IPS DF 19.7 (cell line): Measurements from ENCODE around the gene KIF5C.

Experiments
- DNase-seq: peaks from one replicate; pipeline ENCODE4 v3.0.0-alpha.2; 2013; ENCODE audit warnings: low read depth, low spot score

The KIF5C gene

DNA sequence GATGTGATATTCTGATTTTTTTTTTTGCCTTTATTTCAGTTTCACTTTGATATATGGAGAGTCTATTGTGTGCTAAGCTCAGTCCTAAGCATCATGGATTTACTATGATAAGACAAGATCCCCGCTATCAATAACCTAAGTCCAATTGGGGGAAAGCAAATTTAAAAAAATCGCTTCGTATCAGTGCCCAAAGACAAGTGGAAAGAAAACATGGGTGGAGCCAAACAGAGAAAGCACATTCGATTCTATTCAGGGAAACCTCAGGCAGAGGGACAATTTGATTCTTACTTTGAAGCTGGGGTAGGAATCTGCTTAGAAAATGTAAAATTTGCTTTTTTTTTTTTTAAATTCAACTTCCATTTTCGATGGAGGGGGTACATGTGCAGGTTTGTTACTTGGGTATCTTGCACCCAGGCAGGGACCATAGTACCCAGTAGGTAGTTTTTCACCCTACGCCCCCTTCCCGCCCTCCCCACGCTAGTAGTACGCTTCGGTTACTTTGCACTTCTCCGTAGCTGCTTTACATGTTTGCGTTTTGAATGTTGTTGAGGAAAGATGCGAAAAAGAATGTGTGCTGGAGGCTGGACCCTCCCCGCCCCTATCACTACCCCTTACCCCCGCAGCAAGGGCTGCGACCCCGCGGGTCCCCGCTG lies 12.4 kb downstream of the KIF5C start:
- no peak for DNase-seq

DNA sequence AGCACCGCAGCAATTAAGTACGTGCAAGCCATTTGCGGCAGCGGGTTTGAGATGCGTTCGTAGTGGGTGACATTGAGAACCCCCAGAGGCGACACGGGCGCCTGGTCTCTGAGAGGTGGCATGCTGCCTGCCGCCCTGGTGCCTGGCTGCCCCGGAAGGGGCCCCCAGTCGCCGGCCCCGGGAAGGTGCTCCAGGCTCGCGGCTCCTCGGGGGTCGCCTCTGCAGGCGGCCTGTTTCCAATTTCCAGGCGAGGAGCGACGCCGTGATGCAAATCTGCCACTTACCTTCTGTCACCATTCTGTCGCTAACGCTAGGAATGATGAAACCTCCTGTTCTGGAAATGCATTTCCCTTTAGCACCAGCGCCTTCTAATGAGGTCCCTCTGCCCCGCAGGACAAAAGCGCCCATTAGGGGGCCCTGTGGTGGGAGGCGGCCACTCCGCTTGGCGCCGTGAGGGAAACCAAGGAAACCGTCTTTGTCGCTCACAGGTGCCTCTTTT lies 13.0 kb downstream of the KIF5C start:
- no peak for DNase-seq

DNA sequence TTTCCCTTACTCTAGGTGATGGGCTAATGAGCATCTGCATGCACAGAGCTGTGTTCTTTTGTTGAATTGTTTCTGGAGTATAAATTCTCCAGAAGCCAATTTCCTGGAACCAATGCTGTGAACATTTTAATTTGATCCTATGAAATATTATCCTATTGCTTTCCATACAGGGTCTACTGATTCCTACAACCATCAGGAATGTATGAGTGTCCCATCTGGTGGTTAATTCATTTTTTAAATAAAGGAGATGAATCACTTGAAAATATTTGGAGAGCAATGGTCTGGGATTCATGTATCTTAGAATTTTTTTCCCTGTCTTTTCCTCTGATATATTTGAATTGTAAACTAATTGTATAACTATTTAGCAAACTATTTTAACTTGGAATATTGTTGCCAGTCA lies 14.0 kb downstream of the KIF5C start:
- no peak for DNase-seq

DNA sequence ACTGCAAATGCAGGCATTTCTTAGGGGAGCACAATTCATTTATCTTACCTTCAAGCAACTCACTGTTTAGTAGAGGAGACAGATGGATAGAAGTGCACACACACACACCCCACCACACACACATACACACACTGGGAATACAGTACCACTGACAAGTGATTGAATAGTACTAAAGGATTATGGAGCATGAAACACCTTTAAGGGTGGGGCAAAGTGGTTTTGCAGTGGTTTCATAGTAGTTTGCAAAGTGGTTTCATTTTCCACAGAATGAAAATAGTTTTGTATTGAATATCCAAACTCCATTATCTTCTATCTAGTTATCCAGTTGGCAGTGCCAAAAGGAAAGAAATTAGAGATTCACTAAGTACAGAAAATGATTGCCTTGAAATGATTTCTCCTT lies 18.9 kb downstream of the KIF5C start:
- no peak for DNase-seq

DNA sequence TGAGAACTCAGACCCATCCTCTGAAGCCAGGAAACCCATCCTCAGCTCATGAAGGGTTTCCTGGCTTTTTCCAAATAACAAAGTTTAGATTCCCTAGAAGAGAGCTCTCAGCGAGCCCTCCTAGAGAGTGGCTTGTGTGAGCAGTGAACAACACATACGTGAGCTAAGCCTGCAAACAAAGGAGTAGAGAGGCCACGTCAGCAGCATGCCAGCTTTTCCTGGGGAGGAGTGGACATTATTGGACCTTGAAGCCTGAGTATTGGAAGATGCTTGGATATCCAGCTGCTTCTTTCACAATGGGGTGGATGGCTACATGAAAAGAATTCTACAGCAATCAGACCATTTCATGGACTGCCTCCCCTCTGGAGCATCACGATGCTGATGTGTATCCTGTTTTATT lies 21.1 kb downstream of the KIF5C start:
- DNase-seq, result no peak

DNA sequence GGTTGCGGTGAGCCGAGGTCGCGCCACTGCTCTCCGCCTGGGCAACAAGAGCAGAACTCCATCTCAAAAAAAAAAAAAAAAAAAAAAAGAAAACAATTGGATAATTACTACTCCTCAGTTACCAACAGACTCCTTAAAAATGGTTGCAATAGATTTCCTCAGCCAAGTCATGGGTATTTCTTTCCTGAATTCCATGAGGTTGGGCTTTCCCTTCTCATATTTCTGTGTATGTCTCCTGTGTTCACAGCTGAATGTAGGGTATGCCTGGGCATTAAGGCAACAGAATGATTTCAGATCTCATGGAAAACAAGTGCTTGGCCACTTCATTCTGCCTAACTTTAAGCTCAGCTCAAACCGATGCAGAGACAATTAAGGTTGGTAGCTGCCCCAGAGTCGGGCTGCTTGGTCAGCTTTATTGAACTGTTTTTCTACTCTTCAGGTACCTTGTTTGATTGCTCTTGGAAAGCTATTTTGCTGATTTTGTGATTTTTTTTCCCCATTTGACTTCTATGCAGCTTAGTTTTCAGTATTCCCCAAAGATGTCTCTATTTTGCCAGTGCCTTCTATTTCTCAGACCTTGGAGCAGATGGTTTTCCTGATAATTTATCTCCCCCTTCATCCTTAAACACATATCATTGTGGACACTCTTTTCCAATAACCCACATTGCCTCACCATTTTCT lies 24.8 kb downstream of the KIF5C start:
- no peak for DNase-seq

DNA sequence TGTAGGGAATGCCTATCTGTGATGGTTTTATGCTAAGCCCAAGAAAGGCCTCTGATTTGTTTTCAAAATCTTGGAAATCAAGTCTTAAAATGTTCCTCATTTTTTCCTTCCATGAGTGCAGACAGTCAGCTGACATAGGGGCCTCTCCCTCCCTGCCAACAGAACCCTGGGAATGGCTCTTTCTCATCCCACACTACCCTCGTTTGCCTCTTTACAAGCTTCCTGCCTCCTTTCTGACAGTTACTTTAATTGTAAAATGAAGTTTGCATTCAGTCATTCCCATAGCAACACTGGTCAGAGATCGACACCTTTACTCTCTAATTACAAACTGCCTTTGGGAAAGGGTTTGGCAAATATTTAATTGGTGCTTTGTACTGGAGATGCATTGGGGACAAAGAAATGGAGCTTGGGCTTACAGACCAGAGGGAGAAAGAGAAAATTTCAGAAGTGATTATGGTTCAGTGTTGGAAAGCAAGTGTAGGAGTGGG lies 25.4 kb downstream of the KIF5C start:
- DNase-seq, result no peak

DNA sequence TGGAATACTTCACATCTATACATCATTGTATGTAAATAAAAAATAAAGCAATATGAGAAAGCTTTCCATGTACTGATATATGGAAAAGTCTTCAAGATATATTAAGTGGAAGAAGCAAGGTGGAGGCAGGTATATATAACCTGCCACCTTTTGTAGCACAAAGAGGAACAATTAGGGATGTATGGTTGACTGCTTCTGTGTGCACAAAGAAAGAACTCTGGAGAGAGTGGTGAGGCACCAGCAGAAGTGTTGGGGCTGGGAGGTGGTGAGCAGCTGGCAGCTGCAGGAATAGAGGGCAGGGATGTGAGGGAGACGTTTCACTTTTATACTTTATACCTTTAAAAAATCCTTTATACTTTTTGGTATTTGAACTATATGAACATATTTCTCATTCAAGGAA lies 26.1 kb downstream of the KIF5C start:
- no peak for DNase-seq

DNA sequence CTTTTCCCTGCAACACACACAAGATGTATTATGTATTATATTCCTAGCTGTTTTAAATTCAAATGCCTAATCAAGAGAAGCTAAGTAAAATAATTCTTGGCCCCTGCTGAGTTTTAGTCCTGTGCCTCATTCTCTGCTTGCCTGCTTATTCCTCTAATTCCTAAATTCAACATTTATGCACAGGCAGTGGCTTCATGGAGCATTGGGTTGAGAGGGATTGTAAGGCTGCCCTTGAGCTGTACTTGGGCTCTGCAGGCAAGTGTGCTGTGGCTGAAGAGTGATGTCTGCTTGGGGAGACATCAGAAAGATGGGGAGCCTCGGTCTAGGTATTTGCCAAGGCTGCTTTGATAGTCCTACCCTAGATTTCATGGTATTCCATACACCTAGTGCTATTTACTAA lies 27.8 kb downstream of the KIF5C start:
- DNase-seq, result no peak

DNA sequence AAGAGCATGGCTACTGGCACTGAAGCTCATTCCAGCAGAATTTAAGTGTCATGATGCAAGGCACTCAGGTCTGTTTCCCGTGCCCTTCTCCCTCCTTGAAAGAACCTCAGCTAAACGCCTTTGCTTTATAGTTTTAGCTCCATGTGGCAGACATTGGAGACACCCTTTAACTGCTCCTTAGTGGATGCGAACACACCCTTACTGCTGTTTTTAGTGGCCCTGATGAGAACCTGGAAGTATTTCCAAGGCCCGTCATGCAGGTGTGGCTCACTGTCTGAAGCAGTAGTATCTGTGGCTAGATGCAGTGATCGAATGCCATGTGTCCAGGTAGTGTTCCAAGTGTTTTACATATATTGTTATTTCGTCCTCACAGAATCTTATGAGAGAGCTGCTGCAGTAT lies 28.3 kb downstream of the KIF5C start:
- no peak for DNase-seq

DNA sequence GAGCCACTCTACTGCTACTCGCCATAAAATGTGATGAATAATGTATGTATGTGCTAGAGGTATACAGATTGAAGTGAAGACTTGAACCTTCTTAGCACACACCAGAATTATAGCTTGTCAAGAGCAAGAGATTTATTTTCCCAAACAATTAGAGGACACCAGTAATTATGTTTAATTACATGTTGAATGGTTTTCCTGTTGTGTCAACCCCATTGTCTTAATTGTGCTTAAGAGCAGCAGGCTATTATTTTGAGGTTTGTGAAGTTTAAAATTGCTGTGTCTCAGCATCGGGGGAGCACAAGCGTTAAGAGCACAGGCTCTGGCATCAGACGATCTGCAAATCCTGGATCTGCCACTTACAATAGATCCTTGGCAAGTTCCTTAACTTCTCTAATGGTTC lies 29.0 kb downstream of the KIF5C start:
- DNase-seq, result no peak

DNA sequence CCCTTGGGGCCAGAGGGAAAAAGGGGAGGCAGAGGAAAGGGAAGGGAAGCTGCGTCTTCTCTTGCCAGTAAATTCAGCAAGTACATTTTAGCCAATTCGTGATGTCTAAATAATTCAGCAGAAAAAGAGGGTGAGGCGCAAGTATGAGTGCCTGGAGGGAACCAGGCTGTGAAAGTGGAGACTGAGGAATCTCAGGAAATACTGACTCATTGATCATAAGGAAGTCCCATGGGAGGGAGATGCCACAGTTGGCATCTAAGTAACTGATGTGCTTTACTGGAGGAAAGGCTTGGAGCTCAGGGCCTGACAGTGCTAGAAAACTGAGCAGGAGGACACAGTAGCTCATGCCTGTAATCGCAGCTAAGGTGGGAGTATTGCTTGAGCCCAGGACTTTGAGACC lies 31.1 kb downstream of the KIF5C start:
- DNase-seq, result no peak

DNA sequence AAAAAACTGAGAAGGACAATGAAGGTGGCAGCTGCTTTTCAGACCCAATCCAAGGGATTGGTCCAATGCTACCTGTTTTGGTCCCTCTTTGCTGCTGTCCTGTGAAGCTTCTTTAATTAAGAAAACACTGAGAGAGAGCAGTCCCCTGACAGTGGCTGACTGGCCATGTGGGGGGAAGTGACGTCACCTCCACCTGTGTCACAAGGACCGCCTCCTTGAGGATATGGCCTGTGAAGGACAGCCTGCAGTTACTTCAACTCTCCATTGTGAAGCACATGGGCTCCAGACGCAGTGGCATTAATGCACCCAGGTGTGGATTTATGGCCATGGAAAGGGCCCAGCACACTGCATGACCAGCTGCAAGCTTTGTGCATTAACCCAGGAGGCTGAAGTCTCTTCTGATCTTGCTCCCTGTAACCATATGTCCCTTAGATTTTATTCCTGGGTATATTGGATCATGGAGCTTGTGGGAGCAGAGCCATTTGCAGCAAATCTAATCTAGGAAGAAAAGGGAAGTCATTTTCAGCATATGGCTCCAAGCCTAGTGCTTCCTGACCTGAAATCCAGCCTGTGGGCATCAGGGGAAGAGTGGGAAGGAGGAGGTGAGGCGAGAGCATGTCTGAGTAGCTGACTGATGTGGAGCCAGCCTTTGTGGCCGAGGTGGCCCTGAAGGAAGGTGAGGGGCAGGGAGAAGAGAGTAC lies 32.2 kb downstream of the KIF5C start:
- no peak for DNase-seq

DNA sequence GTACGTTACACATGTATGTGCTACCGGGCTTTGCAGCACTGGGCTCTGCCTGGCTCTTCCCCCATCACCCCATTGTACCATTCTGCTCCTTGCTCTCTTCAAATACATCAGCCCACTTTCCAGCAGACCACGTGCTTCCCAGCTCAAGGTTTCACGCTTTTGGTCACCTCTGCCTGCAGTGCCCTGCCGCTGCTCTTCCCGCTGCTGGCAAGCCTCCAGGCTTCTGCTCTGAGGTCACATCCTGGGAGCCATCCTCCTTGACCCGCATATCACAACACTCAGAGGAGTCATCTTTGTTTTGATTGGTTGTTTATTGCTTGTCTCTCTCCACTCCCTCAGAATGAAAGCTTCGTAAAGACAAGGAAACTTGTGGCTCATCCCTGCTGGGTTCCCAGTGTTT lies 34.1 kb downstream of the KIF5C start:
- DNase-seq, result no peak

DNA sequence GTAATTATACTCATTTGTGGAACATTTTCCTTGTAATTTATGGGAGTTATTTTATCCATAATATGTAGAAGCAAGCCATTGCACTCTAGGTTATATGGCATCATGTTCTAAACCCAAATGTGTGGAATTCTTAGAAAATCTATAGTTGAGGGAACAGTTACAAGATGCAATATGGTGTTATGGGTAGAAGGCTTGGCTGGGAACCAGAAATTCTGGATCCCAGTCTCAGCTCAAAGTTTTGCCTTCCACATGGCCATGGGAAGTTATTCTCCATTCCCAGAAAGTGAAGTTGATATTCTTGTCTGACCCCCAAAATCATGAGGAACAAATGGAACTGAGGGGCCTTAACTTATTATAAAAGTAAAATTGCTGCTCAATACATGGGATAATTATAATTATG lies 38.0 kb downstream of the KIF5C start:
- DNase-seq, result no peak

DNA sequence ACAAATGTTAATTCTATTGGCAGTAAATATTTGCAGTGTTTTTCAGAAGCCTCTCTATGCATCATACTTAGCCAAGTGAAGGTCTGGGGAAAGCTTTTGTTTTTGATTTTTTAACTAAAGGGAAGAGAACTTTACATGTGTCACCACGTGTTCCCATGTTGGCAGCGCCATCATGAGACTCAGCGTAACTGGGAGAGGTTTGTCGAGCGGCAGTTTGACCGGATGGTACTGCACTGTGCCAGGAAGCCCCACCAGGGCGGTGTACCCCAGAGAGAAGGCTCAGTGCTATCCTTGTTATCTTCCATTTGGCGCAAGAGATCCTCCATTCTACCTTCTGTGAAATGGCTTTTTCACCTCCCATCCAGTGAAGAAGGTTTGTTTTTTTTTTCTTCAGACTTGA lies 38.5 kb downstream of the KIF5C start:
- no peak for DNase-seq

DNA sequence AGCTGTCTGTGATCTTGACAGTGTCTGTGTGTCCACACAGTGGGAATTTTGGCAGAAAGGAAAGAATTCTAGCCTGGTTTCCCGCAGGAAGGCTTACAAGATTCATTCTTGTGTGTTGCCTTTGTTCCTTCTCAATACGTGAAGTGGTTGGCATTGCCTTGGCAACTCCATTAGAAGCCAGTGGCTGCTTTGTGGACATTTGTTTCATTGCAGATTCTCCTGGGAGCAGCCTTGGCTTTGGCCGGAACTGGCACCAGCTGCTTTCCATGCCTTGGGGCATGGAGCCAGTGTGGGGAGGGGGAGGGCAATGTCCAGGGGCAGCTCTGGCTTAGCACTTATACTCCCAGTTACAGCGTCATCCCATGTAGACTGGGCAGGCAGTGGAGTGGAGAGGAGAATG lies 39.4 kb downstream of the KIF5C start:
- DNase-seq, result no peak

DNA sequence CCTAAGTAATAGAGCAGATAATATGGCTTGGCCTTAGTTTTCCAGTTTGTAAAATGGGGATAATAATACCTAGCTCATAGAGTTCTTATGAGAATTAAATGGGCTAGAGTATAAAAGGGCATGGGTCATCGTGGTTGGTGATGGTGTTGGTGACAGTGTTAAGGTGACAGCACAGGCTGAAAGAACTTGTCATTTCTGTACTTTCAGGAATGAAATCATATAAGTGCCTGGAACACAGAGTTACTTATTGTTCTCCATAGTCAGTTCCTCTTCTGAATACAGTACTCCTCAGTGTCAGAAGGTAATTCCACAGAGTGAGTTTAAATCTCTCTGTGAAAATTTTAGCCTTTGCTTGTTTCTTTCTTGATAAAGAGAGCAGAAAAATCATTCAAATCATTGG lies 42.4 kb downstream of the KIF5C start:
- no peak for DNase-seq

DNA sequence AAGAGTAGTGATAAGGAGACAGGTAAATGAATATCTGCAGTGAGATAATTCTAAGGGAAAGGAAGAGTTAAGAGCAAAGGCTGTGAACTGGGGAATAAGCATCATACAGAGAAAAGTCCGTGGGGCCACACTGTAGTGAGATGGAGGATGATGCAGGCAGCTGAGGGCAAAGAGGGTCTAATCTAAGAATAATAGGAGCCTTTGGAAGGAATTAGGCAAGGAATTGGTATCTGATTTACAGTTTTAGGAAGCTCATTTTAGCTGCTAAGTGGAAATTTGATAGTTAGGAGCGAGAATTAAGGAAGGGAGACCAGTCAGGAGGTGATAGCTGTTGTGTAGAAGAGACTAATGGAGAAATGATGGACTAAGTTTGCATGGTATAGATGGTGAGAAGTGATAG lies 43.5 kb downstream of the KIF5C start:
- DNase-seq, result no peak

DNA sequence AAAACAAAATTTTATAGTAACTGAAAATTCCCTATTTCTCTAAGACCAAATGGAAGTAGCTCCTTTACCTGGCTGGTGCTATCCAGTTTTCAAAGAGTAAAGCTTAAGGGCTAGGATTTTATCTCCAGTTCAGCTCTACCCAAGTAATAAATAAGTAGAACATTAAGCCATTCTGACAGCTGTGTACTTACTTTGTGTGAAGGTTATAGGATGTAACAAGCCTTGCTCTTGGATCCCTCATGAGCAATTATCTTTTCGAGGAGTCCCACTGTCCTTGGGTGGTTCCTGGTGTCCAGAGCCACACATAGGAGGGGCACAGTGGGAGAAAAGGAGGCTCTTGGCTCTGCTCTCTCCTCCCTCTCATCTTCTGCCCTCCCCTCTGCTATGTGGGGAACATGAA lies 45.5 kb downstream of the KIF5C start:
- no peak for DNase-seq

DNA sequence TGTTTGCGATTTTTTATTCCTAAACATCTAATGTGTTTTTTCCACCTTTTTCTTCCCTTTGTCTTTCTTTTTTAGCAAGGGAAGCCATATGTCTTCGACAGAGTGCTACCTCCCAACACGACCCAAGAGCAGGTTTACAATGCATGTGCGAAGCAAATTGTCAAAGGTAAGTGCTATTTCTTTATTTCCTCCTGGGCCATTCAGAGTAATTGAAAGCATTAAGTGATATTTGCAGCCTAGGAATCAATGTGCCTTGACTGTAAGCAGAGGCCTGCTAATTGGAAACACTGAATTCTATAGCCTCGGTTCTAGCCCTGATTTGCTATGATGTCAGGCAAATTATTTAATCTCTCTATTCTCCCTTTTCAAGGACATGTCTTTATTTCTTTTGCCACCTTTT lies 47.0 kb downstream of the KIF5C start:
- no peak for DNase-seq

DNA sequence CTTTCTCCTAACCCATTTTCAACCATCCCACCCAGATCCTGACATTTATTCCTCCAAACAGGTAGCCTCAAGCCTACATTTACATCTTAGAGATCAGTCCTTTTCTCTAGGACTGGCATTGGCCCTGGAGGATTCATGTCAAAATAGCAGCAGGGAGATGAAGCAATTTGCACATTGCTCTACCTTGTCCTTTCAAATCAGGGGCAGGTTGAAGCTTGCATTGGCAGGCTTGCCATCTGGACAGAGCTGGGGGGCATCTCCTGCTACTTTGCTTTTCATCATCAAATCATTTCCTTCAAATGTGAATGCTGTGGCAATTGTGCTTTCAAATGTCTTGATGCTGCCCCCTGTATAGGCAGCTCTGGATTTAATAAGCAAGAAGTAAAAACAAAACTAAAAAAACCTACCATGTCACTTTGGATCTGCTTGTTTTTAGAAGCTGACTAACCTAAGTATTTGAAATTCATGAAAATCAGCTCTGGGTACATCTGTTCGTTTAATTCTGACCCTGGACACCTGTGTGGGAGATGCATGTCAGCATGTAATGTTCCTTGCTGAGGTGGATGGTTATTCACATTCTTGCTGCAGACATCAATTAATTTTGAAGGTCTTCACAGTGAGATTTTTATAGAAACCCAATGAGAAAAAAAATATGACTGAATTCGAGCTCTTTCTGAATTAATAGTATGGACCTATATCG lies 47.9 kb downstream of the KIF5C start:
- no peak for DNase-seq
